SK-N-SH (cell line): Measurements from ENCODE around the gene SCN4B. TPM values are rescaled to one million over a fixed set of nuclear protein-coding genes. Genes with fewer than 3 reads are reported as not detected.

Experiments used
- CTCF ChIA-PET: fragments of 300-600, 350-600 bp; formaldehyde crosslinking; extraction: SDS; loops from one replicate; lab custom pipeline; 2021; lab: Yijun Ruan, JAX
- POLR2A ChIA-PET: fragments of 350-600 bp; sonication (Branson Sonifier 250); formaldehyde crosslinking; extraction: SDS; loops from one replicate; lab custom pipeline; 2020; ENCODE audit warnings: antibody characterized with exemption, inconsistent platforms; lab: Yijun Ruan, JAX
- DNase-seq: peaks from one replicate; pipeline ENCODE4 v3.0.0; 2012
- H2AFZ ChIP-seq: fragments of 200-600 bp; sonication (generic); 2 replicates; pipeline ENCODE4 v1.8.1; 2016; ENCODE audit warnings: antibody characterized with exemption, mild to moderate bottlenecking, low read depth
- H3F3A ChIP-seq: fragments of 200-600 bp; sonication (generic); replicated peaks from 2 replicates; pipeline ENCODE3; 2016; ENCODE audit warnings: antibody characterized with exemption, mild to moderate bottlenecking; ENCODE audit not compliant: insufficient read depth
- H3K27ac ChIP-seq, 2 experiments: fragments of 200-500 bp in 1 of 2; fragments of 200-600 bp in 1 of 2; sonication (Bioruptor generic) in 1 of 2; sonication (generic), shearing (Covaris generic) in 1 of 2; 2 replicates each; pipeline versions ENCODE4 v1.5.1 to v1.6.1; 2014 to 2016; ENCODE audit warnings: low read depth in 2 of 2, inconsistent platforms in 1 of 2, low read length in 1 of 2, mild to moderate bottlenecking in 1 of 2, mixed read lengths in 1 of 2
- H3K27me3 ChIP-seq: fragments of 200-600 bp; sonication (generic), shearing (Covaris generic); 2 replicates; pipeline ENCODE4 v1.6.1; 2016; ENCODE audit warnings: mixed run types; ENCODE audit not compliant: insufficient read depth
- H3K36me3 ChIP-seq, 2 experiments: fragments of 200-500 bp in 1 of 2; fragments of 200-600 bp in 1 of 2; sonication (Bioruptor generic) in 1 of 2; sonication (generic) in 1 of 2; replicated peaks in 1 of 2; 2 replicates each; pipeline versions ENCODE3 to v1.5.1; 2014 to 2016; ENCODE audit warnings: low read length in 1 of 2, mild to moderate bottlenecking in 1 of 2; ENCODE audit not compliant: insufficient read depth in 2 of 2, control insufficient read depth in 1 of 2
- H3K4me1 ChIP-seq, 2 experiments: fragments of 200-500 bp in 1 of 2; fragments of 200-600 bp in 1 of 2; sonication (Bioruptor generic) in 1 of 2; sonication (generic), shearing (Covaris generic) in 1 of 2; 2 replicates each; pipeline versions ENCODE4 v1.5.1 to v1.6.1; 2014 to 2016; ENCODE audit warnings: low read depth in 1 of 2, low read length in 1 of 2, mixed run types in 1 of 2; ENCODE audit not compliant: insufficient read depth in 2 of 2, control insufficient read depth in 1 of 2
- H3K4me2 ChIP-seq: fragments of 200-600 bp; sonication (generic), shearing (Covaris generic); 2 replicates; pipeline ENCODE4 v1.6.1; 2017; ENCODE audit warnings: mixed run types
- H3K4me3 ChIP-seq, 2 experiments: fragments of 200-500 bp in 1 of 2; fragments of 200-600 bp in 1 of 2; sonication (Bioruptor generic) in 1 of 2; sonication (generic), shearing (Covaris generic) in 1 of 2; 2 replicates each; pipeline versions ENCODE4 v1.5.1 to v1.8.1; 2014 to 2016; ENCODE audit warnings: low read depth in 2 of 2, inconsistent platforms in 1 of 2, low read length in 1 of 2, mild to moderate bottlenecking in 1 of 2, mixed read lengths in 1 of 2, moderate library complexity in 1 of 2
- H3K79me2 ChIP-seq: fragments of 200-600 bp; sonication (generic); 2 replicates; pipeline ENCODE4 v1.8.1; 2017; ENCODE audit warnings: mild to moderate bottlenecking; ENCODE audit not compliant: insufficient read depth
- H3K9ac ChIP-seq: fragments of 200-600 bp; sonication (generic); 2 replicates; pipeline ENCODE4 v1.6.1; 2017; ENCODE audit warnings: mixed run types
- H3K9me2 ChIP-seq: fragments of 200-600 bp; sonication (generic); 2 replicates; pipeline ENCODE4 v1.6.1; 2017; ENCODE audit warnings: mixed run types
- H3K9me3 ChIP-seq: fragments of 200-600 bp; sonication (generic); 2 replicates; pipeline ENCODE4 v1.6.1; 2017; ENCODE audit warnings: mixed run types, mild to moderate bottlenecking, moderate library complexity
- H4K20me1 ChIP-seq: fragments of 200-600 bp; sonication (generic); 2 replicates; pipeline ENCODE4 v1.6.1; 2017; ENCODE audit warnings: mild to moderate bottlenecking, mixed run types; ENCODE audit not compliant: insufficient read depth
- ELF1 ChIP-seq: IDR thresholded peaks from 2 replicates; pipeline ENCODE4 v1.4.0; 2012
- EP300 ChIP-seq, 2 experiments: IDR thresholded peaks; 2 replicates each; pipeline versions ENCODE4 v1.4.0 to v1.6.1; 2012; ENCODE audit warnings: borderline replicate concordance in 1 of 2, low read depth in 1 of 2, low read length in 1 of 2
- GABPA ChIP-seq: IDR thresholded peaks from 2 replicates; pipeline ENCODE4 v1.4.0; 2012; ENCODE audit warnings: low read depth, mild to moderate bottlenecking
- GATA2 ChIP-seq: sonication (generic); formaldehyde crosslinking; IDR thresholded peaks from 2 replicates; pipeline ENCODE4 v1.5.0; 2020; ENCODE audit warnings: mild to moderate bottlenecking, missing genetic modification reagents
- JUND ChIP-seq: IDR thresholded peaks from 2 replicates; pipeline ENCODE4 v1.4.0; 2012
- MAX ChIP-seq: IDR thresholded peaks from 2 replicates; pipeline ENCODE4 v1.4.0; 2012; ENCODE audit warnings: low read depth
- MEF2A ChIP-seq: IDR thresholded peaks from 2 replicates; pipeline ENCODE4 v1.4.0; 2012; ENCODE audit warnings: low read depth, borderline replicate concordance
- MXI1 ChIP-seq: IDR thresholded peaks from 2 replicates; pipeline ENCODE4 v1.6.1; 2012; ENCODE audit warnings: mild to moderate bottlenecking, low read depth, low read length, improper control_type of control experiment
- NFIC ChIP-seq: IDR thresholded peaks from 2 replicates; pipeline ENCODE4 v1.4.0; 2012; ENCODE audit warnings: borderline replicate concordance
- POLR2AphosphoS5 ChIP-seq: IDR thresholded peaks from 2 replicates; pipeline ENCODE4 v1.6.1; 2012; ENCODE audit warnings: low read depth, low read length
- RAD21 ChIP-seq: IDR thresholded peaks from 2 replicates; pipeline ENCODE4 v1.6.1; 2012; ENCODE audit warnings: mild to moderate bottlenecking, low read length
- RFX5 ChIP-seq: IDR thresholded peaks from 2 replicates; pipeline ENCODE4 v1.6.1; 2012; ENCODE audit warnings: mild to moderate bottlenecking, improper control_type of control experiment, low read length
- RXRA ChIP-seq: IDR thresholded peaks from 2 replicates; pipeline ENCODE4 v1.4.0; 2012; ENCODE audit warnings: low read depth, mild to moderate bottlenecking, borderline replicate concordance
- SIN3A ChIP-seq: IDR thresholded peaks from 2 replicates; pipeline ENCODE4 v1.6.1; 2012; ENCODE audit warnings: low read depth, mild to moderate bottlenecking, low read length, moderate library complexity, borderline replicate concordance
- SMC3 ChIP-seq: IDR thresholded peaks from 2 replicates; pipeline ENCODE4 v1.6.1; 2012; ENCODE audit warnings: low read depth, low read length, improper control_type of control experiment
- USF1 ChIP-seq: IDR thresholded peaks from 2 replicates; pipeline ENCODE4 v1.4.0; 2012; ENCODE audit warnings: low read depth, borderline replicate concordance
- WGBS: methylation state at CpG from one replicate; pipeline ENCODE4 v1.1.6; 2017; ENCODE audit warnings: low lambda C conversion rate; 5-methylcytosine and 5-hydroxymethylcytosine counted together
- polyA plus RNA-seq, 3 experiments: library from polyadenylated mRNA; depleted of rRNA; stranded (reverse); fragments of >200 nt; gene quantifications; 2 replicates each; pipeline ENCODE4 v1.2.3, GENCODE V29; 2012
- TF ChIP-seq, protein P1 (sequence below): IDR thresholded peaks from 2 replicates; pipeline ENCODE4 v1.6.1; 2012; ENCODE audit warnings: mild to moderate bottlenecking, low read depth, low read length, moderate library complexity

The SCN4B gene
- polyA plus RNA-seq, 1 of the 3 experiments (the other 2 are of a cell fraction), result 1.2 TPM

GRCh38 chr11:118138839-118139420 lies 13.7 kb downstream of the SCN4B start:
- peaks cover 23% of the 10 kb centered on the region for H3K27me3 ChIP-seq
- DNase-seq, result no peak
- H3K36me3 ChIP-seq, result no peaks in the 10 kb centered on the region
- H3K4me2 ChIP-seq, result no peak overlapping the region
- no peak overlapping the region for H3K4me3 ChIP-seq
- no peak overlapping the region for H2AFZ ChIP-seq
- no peaks in the 10 kb centered on the region for H4K20me1 ChIP-seq
- H3K9ac ChIP-seq, result no peak overlapping the region
- no peaks in the 10 kb centered on the region for H3K79me2 ChIP-seq
- WGBS, result 33% methylated on average over 5 of the region's 10 CpGs
- peaks cover 0 to 2% of the 10 kb centered on the region in 2 experiments; a peak in 1 of 4 replicates for H3K4me1 ChIP-seq
- H3K27ac ChIP-seq, result no peak overlapping the region
- no peaks in the 10 kb centered on the region for H3K9me2 ChIP-seq
- ChIA-PET POLR2A (no interaction called here), CTCF (interaction anchor here (15.5 kb wide), 1 partner anchor 32 kb away, joined by 246 read pairs; no protein-coding TSS in a partner anchor)
- TF ChIP-seq MXI1, result no peak
- TF ChIP-seq, protein P1, sequence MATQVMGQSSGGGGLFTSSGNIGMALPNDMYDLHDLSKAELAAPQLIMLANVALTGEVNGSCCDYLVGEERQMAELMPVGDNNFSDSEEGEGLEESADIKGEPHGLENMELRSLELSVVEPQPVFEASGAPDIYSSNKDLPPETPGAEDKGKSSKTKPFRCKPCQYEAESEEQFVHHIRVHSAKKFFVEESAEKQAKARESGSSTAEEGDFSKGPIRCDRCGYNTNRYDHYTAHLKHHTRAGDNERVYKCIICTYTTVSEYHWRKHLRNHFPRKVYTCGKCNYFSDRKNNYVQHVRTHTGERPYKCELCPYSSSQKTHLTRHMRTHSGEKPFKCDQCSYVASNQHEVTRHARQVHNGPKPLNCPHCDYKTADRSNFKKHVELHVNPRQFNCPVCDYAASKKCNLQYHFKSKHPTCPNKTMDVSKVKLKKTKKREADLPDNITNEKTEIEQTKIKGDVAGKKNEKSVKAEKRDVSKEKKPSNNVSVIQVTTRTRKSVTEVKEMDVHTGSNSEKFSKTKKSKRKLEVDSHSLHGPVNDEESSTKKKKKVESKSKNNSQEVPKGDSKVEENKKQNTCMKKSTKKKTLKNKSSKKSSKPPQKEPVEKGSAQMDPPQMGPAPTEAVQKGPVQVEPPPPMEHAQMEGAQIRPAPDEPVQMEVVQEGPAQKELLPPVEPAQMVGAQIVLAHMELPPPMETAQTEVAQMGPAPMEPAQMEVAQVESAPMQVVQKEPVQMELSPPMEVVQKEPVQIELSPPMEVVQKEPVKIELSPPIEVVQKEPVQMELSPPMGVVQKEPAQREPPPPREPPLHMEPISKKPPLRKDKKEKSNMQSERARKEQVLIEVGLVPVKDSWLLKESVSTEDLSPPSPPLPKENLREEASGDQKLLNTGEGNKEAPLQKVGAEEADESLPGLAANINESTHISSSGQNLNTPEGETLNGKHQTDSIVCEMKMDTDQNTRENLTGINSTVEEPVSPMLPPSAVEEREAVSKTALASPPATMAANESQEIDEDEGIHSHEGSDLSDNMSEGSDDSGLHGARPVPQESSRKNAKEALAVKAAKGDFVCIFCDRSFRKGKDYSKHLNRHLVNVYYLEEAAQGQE, result no peak
- no peak for TF ChIP-seq RXRA
- TF ChIP-seq RAD21, result no peak
- no peak for TF ChIP-seq SMC3
- TF ChIP-seq EP300 (IDR thresholded peaks at IDR 0.05; ENCODE audit: borderline replicate concordance in 1 of 2, low read depth in 1 of 2, low read length in 1 of 2), result no peak
- TF ChIP-seq ELF1, result no peak
- no peak for TF ChIP-seq SIN3A
- no peak for TF ChIP-seq USF1
- no peak for TF ChIP-seq GATA2 (CRISPR knock-in tag)
- no peak for TF ChIP-seq NFIC
- no peak for TF ChIP-seq POLR2AphosphoS5
- no peak for TF ChIP-seq RFX5
- no peak for TF ChIP-seq MAX
- TF ChIP-seq MEF2A, result no peak
- TF ChIP-seq JUND, result no peak
- TF ChIP-seq GABPA, result no peak
- TF ChIP-seq, all 33 proteins: peak for 0
- peaks cover 3% of the 10 kb centered on the region for H3F3A ChIP-seq
- no peaks in the 10 kb centered on the region for H3K9me3 ChIP-seq
